ENCODE results near the gene CCDC27.

DNA sequence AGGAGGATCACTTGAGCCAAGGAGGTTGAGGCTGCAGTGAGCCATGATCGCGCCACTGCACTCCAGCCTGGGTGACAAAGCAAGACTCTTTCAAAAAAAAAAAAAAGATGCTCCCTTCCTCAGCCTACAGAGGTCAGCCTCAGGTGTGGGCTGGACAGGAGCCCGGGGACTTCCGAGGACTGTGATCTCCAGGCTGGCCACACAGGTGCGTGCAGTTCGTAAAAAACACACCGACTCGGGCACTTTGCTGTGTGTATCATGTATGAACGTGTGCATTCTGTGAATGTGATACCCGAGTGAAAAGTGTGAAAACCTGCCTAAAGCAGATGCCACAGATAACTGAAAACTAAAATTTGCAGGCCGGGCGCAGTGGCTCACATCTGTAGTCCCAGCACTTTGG lies 8.4 kb upstream of the CCDC27 start:
- TF ChIP-seq POLR2A (IDR thresholded peaks at IDR 0.05; ENCODE audit: low read depth, low read length), result no peak
- no peak for TF ChIP-seq POLR2AphosphoS5 (IDR thresholded peaks at IDR 0.05; ENCODE audit: low read depth, low read length)

Measured in GM12891 (cell line).